Amygdala (tissue), 56 donors: ENCODE measurements around the gene TEX29.
A peak's percentile ranks its signal among the peaks of the same experiment; 100 is the strongest.

ENCODE experiments used
- DNase-seq, 56 donors: peaks; one replicate each; lab custom pipeline; 2025; lab: John Stamatoyannopoulos, UW

Gene TEX29

DNA sequence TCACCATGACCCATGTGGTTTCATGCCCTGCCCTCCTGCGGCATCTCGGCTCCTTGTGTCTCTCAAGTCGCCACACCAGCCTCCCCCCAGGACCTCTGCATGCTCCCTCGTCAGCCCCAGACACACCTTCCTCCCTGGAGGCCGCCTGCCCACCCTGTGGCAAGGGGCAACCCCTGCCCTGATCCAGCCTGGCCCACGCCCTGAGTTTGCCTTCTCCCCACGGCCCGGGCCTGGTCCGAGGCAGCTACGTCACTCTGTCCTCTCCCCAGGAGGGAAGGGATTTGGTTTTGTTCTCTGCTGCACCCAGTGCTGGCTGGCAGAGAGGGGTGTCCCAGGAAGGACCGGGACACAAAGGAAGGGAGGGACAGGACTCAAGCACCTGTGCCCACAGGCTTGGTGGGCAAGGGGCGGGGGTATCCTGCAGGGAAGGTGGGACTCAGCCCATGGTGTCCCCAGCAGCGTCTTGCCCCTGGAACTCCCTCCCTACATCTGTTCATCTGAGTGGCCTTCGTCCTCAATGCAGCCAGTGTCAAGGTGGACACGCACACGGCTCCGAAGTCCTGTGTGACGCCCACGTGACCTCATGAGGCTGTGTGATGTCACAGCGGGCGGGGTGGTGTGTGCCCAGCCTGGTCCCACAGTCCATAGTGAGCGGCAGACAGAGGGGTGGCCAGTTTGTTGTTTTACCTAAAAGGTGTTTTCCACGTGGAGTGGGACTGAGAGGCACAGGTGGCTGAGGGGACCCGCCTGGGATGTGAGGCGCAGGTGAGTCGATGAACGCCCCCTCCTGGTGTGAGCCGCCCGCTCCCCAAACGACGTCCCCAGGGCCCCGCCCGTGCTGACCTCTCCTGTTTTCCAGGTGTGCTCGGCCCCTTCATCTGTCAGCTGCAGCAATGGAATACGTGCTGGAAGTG, at the start of gene TEX29:
TSS of gene TEX29 (plus strand) at position 645 of the 914 bp plus-strand sequence. CDS start at position 894, 249 bp downstream.
- DNase-seq = no peak

DNA sequence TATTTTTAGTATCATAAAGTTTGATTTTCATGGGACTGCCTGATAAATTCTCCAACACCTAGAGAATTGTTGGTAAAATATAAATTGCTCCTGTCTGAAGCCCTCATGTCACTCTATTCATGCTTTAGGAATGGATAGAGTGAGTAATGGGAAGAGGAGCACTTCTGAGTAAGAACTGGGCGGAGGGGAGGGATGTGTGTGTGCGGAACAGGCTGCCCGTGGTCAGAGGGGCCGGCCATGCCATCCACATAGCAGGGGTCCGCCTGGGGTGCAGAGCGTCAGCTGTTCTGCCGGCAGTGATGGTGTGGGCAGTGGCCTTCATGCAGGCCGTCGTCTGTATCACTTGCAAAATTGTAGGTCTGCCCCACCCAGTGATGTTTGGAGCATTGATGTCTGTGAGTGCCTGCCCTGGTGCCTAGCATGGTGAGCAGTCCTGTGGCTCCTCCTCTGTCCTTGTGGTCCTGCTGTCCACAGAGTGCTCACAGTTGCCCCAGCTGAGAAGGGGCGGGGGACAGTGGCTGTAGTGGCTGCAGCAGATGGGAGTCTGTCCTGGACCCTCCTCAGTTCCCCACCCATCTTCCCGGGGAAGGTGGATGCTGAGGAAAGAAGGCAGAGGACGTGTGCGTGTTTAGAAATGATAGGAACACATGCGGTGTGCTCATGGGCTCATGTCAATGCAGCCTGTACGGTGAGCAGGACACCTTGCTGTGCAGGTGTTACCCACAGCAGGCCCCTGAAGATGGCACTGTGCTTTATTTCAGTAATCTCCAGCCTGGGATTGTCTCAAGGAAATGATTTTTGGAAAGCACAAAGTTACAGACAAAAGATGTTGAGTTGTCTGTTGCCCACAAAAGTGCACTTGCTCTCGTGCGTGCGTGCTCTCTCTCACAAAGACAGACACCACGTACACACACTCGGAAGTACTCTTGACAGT, 49.4 kb upstream of the TEX29 start:
- no peak for DNase-seq

DNA sequence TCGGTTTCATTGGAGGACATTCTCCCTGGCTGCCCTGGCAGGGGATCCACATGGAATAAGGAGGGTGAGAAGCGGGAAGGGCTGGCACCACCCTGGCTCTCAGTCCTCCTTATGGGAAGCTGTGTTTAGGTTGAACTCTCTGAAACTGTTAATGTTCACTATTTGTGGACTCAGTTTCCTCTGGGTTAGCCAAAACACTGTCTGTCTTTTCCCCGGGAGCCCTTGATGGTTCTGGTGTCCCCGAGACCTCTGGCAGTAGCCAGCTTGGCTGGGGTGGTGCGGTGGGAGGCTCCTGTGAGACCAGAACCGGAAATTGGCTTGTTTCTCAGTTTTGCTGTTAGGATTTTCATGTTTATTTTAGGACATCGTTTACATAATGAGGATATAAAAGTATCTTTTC, 48.3 kb upstream of the TEX29 start:
- no peak for DNase-seq

DNA sequence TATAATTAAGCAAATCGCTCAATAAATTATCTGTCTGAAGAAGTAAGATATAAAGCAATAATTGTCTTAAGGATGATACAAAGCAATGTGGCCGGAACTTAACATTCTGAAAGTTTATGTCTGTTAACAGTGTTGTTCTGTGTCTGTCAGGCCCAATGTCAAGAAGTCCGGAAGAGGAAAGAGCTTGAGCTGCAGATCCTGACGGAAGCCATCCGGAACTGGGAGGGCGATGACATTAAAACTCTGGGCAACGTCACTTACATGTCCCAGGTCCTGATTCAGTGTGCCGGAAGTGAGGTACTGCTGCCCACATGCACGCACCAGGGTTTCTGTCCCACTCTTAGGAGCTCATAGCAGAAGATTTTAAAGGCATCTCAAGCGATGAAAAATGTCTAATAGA, 45.1 kb upstream of the TEX29 start:
- DNase-seq = no peak

DNA sequence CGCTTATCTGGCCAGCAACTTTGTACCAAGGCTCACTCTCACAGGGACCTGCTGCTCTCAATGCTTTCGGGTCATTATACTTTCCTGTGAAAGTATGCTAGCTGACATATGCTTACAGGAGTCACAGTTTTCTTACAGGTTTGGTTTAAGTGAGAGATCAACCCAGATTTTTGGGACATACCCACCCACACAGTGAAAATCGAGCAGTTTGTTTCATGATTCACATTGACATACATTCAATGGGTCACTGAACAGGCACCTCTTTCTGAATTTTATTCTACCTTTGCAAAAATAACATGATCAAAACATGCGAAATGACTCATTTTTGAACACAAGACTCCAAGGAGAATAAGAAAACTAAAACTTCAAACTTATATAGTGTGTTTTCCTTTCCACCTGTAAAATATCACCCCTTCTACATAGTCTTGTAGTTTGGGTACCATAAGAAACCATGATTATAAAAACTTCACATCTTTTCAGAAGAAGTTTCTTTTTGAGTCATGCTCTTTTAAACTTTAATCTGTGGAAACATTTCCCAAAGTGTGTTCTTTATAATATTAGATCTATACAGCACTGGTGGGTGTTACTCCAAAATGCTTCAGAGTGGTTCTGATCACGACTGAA, 44.3 kb upstream of the TEX29 start:
- DNase-seq = no peak

DNA sequence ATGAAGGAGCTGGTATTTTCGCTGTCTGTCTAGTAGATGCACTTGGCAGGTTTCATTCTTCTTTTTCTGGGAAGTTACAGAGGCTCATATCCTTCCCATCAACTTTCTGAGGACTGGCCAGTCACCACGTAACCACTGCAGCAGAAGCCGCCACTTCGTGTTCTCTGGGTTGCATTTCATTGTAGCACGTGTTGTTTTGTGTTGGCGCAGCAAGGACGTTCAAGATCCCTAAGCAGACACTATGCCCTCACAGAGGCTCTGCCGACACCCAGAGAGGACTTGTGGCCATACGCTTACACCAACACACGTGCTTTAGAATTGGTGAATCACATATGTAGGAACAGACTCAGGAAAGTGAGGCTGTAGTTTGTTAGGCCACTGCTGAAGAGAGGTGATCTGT, 42.2 kb upstream of the TEX29 start:
- no peak for DNase-seq

DNA sequence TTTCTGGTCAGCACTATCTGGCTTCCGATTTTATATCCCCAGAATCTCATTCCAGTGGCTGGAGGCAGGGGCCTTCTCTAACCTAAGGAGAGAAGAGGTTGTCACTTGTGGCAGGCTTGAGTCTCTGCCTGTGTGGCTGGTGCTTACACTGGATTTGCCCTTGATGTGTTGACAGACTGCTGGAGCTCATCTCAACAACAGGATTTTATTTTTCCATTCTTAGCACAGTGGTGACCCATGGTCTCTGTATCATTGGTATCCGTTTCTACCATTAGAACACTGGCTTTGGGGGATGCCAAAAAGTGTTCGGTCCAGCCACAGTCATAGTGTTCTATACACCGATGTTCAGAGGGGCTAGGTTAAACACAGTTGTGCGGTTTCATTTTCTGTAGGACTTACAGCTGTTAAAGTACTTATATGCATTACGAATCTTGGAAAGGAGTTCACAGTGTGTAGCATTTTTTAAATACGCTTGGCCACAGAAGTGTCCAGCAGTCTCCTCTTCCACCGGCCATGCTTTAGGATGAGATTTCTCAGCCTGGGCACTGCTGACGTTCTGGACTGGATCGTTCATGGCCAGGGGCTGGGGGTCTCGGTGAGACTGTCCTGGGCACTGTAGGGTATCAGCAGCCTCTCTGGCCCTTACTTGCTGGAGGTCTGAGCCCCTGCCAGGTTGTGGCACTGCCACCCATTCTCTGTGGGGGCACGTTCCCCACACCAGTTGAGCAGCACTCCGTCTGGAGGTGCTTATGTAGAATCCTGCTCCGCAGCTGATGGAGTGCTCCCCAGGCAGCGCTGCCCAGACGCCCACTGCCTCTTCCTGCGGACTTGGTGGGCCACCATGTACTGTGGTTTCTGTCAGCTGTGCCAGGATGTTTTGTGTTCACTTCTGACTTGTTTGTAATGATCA, 41.4 kb upstream of the TEX29 start:
- no peak for DNase-seq

DNA sequence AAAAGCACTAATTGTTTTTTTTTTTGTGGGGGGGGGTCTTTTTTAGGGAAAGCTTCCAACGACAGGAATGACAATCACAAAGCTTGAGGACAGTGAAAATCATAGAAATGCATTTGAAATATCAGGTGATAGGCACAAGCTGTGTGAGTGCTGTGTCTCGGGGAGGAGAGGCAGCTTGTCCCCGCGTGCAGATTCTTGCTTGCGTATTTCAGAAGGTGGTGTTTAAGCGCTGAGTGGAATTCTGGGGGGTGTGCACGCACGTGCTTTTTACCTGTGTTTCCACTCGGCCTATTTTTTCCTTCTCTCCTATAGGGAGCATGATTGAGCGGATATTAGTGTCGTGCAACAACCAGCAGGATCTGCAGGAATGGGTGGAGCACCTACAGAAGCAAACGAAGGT, 40.2 kb upstream of the TEX29 start:
- no peak for DNase-seq

DNA sequence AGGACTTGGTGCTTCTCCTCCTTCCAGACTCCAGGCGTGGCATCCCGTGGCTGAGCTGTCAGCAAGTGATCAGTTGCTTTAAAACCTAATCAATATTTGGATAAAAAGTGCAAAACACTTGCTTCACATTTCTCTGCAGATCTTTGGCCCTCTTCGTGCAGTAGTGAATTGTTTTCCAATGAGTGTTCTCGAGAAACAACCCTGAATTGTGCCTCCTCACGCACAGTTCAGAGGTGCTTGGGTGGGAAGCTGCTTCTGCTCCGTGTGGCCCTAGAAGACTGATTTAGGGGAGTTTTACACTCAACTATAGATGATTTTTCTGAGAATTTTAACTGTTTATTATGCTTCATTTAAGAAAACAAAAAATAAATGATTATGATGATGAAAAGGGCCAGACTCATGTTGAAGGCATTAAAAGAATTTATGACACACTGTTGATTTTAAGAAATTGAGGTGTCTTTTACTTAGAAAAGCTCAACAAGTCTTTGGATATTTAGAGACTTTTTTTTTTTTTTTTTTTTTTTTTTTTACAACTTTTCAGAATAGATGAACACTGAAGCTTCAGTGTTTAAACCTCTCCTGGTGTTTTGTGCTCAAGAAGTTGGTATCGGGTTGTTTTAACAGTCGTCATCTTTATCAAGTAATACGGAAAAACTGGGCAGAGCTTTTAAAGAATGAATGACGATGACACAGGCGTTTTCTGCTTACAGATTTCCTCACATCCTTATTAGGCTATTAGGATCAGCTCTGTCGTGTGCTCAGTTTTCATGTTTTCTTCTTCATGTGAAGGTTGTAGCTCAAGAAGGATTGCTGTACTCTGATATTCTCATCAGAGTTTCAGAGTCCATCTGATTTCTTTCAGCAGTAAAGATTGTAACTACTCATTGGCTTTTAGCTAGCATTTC, 39.5 kb upstream of the TEX29 start:
- no peak for DNase-seq

DNA sequence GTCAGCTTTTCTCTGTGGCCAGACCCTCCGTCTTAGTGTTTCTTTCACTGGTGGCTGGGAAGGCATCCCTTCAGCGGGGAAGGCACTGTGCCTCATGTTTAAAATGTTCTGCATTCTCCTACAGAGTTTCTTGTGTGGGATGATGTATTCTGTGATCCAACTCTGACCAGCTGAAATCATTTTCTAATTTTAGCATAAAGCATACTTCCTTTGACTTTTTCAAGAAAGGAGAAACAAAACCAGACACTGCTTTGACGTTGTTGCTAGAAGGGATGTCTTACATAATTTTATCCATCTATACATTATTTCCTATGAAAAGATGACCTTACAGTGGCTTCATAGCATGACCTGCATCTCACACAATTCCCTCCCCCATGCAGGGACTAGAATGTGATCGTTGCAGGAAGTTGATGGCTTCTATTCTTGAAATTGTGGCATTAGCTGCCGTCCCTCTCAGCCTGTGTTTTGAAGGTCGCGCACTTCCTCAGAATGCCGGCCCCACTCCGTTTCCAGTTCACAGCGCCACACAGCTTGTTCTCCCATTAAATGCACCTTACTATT, 38.6 kb upstream of the TEX29 start:
- DNase-seq = peak in 5 of 56 donors; percentile 17 to 46 (median 25)

DNA sequence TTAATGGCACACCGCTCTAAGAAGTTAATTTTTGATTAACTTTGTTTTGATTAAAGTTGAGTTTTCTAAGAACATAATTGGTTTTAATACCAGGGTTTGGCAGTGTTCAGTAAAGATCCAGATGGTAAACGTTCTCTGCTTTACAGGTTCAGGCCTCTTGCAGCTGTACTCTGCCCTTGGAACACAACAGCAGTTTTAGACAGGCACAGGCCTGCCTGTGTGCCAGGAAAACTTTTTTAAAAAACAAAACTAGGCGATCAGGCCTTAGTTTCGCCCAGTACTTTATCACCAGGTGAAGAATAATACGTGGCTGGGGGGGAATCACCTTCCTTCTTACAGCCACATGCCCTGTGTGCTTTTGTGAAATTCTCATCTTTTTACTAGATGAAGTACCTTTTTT, 38.0 kb upstream of the TEX29 start:
- no peak for DNase-seq

DNA sequence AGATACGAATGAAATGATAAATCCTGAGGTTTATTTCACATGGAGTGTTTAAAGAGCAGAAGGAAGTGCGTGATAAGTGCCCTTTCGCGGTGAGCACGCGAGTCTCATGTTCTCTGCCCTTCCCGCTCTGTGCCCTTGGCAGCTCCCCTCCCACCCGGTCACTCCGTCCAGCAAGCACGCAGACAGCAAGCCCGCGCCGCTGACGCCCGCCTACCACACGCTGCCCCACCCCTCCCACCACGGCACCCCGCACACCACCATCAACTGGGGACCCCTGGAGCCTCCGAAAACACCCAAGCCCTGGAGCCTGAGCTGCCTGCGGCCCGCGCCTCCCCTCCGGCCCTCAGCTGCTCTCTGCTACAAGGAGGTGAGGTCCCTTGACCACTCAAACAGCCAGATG, 37.4 kb upstream of the TEX29 start:
- no peak for DNase-seq

DNA sequence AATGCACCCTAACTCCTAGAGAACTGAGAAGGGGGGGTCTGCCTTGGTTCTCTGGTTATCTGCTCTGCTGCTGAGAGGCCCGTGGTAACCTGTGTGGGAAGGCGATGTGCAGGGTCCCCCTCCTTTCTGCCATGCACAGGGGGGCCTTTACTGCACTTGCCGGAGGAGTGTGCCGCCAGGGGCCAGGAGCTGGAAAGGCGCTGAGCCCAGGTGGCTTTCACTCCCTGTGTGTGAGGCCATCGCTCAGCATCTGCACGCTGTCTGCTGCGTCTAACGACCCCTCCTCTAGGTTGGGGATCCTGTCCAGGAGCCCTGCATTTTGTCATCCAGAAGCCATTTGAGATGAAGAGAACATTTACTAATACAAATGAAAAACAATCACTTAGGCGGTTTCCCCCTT, 37.0 kb upstream of the TEX29 start:
- no peak for DNase-seq

DNA sequence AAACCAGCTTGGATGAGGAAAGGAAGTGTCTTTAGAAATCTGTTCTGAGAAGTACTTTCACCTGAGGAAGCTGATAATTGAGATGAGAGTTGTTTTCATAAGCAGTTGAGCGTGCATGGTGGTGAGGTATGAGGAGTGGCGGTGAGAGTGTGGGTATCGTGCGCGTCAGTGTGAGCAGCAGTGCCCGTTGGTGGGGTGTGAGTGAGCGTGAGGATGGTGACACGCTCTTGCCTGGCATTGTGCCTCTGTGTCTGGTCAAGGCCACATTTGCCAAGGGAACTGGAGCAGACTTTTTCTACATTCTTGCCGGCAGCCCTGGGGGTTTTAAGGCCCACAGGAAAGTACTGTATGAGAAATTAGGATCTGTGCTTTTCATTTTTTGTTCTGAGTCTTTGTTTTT, 36.5 kb upstream of the TEX29 start:
- DNase-seq = no peak

DNA sequence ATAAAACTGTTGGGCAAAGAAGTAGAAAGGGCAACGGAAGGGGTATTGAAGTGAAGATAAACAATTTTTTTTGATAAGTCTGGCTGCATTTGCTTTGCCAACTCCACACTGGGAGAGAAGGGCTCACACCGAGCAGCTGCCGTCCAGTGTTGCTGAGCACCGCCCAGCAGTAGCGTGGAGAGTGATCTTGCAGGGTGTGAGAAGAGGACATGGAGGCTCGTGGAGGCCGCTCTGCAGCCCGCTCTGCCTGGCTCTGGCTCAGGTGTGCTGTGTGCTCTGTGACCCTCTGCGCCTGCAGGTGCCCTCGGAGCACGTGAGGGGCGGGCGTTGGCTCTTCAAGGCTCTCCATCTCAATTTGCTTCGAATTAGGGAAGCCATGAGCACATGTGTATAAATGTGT, 35.9 kb upstream of the TEX29 start:
- no peak for DNase-seq

DNA sequence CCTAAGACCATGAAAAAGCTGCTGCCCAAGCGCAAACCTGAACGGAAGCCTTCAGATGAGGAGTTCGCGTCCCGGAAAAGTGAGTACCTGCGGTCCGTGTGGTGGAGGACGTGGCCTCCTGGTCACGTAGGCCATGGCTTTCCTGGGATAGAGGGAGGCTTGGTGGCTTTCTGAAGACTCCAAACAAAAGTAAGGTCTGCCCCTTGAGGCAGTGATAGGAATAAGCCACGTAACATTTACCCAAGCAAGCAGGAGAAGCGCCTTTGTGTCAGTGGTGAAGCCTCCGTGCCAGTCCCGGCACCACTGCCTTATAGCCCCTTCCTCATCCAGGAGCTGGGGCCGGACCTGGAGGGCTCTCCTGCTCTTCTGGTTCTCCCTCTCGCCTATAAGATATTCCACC, 34.3 kb upstream of the TEX29 start:
- no peak for DNase-seq

DNA sequence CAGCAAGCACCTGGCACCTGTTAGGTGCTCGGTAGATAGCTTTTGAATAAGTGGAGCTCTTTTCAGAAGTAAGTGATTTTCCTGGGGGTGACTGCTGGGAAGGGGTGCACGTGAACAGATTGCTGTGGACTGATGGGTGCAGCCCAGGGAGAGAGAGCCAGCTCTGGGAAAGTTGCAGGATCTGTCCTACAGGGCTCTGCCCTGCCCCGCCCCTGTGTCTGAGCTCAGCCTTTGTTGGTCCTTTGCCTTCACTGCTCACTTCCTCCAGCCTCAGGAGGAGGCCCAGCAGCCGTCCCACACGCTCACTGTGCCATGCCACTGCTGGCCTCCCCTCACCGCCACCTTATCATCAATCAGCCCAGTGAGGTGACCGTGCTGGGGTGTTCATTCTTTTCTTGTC, 33.7 kb upstream of the TEX29 start:
- DNase-seq = no peak

DNA sequence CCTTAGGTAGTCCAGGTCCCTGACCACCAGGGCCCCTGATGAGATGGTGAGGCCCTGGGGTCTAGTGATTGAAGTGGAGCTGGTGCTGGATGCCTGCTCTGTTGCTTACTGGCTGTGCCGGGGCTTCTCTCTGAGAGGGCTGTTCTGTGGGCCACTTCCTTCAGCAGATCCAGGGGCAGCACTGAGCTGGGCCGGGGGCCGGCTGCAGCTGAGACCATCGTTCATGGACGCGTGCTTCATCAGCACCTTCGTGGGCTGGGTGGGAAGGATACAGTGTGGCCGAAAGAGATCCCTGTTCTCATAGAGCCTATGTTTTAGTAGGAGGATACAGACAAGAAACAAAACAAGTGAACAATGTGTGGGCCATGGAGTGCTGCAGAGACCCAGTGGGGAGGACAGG, 33.2 kb upstream of the TEX29 start:
- DNase-seq = no peak

DNA sequence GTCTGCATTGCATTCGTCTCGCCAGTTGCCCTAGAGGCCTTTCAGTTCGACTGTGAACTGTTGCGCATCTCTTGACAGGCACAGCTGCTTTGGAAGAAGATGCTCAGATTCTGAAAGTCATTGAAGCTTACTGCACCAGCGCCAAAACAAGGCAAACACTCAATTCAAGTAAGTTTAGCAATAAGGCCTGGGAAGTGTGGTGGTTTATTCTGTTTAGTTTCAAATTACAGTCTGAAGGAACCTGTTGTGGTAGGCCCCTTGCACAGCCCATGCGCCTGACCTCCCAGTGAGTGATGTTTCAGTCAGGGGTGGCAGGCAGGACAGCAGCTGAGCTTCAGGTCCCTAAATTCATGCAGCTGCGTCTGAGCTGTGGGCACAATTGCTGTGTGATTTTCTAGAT, 32.2 kb upstream of the TEX29 start:
- DNase-seq = no peak
